ENCODE measurements around the gene LENG8.
"Not testable (repeated sequence)": the region's sequence is repeated elsewhere in the genome, so short reads cannot be mapped to it uniquely, and the experiment has no call there.

DNA sequence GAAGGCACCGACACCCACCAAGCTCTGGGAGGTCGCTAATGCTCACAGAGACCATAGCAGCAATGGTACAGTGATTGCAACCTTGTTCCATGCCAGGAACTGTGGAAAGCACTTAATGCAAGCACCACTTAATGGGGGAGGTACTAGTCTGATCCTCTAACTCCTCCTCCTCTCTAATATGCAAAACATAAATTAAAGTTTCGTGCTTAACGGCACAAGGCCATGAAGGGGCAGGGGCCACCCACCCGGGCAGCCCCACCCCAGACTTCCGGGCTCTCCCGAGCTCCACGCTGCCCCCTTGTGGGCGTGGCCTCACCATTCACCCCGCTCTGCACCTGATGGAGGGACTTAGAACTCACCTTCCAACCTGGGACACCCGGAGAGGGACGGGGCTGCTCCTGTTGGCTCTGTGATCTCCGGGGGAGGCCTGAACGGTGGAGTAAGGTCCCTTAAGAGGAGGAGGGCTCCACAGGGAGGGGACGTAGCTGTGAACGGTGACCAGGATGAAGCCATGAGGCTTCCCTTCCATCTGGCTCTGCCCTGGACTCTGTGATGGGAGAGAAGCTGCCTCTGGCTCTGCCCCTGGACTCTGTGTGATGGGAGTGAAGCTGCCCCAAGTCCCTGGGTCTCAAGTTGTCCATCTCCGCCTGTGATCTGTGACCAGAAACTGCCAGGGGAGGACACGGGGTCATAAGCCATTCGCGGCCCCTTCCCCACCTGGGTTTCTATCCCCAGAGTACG lies 60.4 kb downstream of the LENG8 start:
- not testable (repeated sequence) for TF ChIP-seq CTCF, POLR2A (IDR thresholded peaks at IDR 0.05)
